GM12875 (cell line): ENCODE data around the gene NT5C3A.

Source experiments
- H3K4me3 ChIP-seq: one replicate; pipeline ENCODE4 v1.5.1; 2011; ENCODE audit warnings: low read depth, low read length, control low read depth
- TF ChIP-seq, protein P1 (sequence below): IDR thresholded peaks from 2 replicates; pipeline ENCODE4 v1.5.1; 2011; ENCODE audit warnings: low read depth, mild to moderate bottlenecking, control low read depth, inconsistent platforms, low read length, moderate library complexity, borderline replicate concordance; ENCODE audit not compliant: insufficient read depth

The NT5C3A gene

GRCh38 chr7:33062023-33062781 lies at the start of gene NT5C3A:
TSS of gene NT5C3A (minus strand) at chr7:33062776. CDS start at chr7:33062705, 71 bp downstream.
- TF ChIP-seq, protein P1, sequence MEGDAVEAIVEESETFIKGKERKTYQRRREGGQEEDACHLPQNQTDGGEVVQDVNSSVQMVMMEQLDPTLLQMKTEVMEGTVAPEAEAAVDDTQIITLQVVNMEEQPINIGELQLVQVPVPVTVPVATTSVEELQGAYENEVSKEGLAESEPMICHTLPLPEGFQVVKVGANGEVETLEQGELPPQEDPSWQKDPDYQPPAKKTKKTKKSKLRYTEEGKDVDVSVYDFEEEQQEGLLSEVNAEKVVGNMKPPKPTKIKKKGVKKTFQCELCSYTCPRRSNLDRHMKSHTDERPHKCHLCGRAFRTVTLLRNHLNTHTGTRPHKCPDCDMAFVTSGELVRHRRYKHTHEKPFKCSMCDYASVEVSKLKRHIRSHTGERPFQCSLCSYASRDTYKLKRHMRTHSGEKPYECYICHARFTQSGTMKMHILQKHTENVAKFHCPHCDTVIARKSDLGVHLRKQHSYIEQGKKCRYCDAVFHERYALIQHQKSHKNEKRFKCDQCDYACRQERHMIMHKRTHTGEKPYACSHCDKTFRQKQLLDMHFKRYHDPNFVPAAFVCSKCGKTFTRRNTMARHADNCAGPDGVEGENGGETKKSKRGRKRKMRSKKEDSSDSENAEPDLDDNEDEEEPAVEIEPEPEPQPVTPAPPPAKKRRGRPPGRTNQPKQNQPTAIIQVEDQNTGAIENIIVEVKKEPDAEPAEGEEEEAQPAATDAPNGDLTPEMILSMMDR: no peak
- H3K4me3 ChIP-seq: peak within 1 kb of the TSS; percentile 68

DNA sequence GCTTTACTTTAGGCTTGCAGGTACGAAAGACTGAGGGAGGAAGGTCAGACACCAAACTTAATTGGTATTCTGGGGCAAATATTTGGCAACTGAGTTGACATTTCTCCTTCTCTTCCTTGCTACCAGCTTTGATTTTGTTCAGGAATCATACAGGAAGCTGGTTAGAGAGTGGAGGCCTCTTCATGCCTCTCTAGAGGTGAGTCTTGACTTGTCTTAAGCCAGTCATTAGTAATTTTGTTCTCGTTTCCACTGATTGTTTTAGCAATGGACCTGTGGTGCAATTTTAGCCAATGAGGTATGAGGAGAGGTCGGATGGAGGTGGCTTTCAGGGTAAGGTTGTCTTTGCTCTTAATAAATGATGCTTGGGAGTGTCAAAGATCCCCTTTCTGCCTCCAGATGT lies 49.0 kb upstream of the NT5C3A start:
- no peak overlapping the region for H3K4me3 ChIP-seq
- TF ChIP-seq, protein P1: no peak

DNA sequence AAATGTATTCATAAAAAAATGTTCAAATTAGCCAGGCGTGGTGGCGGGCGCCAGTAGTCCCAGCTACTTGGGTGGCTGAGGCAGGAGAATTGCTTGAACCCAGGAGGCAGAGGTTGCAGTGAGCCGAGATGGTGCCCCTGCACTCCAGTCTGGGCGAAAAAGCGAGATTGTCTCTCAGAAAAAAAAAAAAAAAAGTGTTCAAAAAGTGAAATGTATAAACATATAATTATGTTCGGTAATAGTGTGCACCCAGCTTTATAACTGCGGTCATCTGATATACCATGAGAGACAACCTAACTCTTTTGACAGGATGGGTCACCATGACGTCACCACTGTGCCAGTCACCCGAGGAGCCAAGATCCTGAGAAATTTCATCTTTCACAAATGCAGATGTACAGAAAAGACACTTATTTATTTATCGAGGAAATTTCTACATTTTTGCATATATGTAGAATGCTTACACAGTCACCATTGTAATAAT lies 47.2 kb upstream of the NT5C3A start:
- TF ChIP-seq, protein P1: no peak
- H3K4me3 ChIP-seq: peak overlapping the region; percentile 28

- peak within 1 kb of the TSS; percentile 80 for H3K4me3 ChIP-seq
- TF ChIP-seq, protein P1: peak; percentile 63
These were observed 46.6 kb upstream of the NT5C3A start, which contains the start of gene RP9 for GRCh38 chr7:33109005-33109757. TSS of gene RP9 (minus strand) at chr7:33109404. CDS start at chr7:33109372, 32 bp downstream.

GRCh38 chr7:33108554-33109004 lies 46.0 kb upstream of the NT5C3A start:
- peak overlapping the region; percentile 80 for H3K4me3 ChIP-seq
- TF ChIP-seq, protein P1: 0 out of 2 replicates have a peak, but pooled peaks have one; percentile 7

- TF ChIP-seq, protein P1: peak; percentile 73
- H3K4me3 ChIP-seq: peak overlapping the region; percentile 11
These were observed 44.8 kb upstream of the NT5C3A start for GRCh38 chr7:33107136-33108066.
